Transverse colon (tissue), 4 donors: Measurements from ENCODE around the gene PCARE. TPM values are rescaled to one million over a fixed set of nuclear protein-coding genes. Genes with fewer than 3 reads are reported as not detected.

Source experiments
- DNase-seq: peaks from one replicate; pipeline ENCODE4 v3.0.0-alpha.2; 2019
- H3K27ac ChIP-seq, 4 donors: fragments of 200-600 bp; sonication (generic); 2 replicates each; pipeline ENCODE4 v1.5.1; 2016 to 2018; ENCODE audit warnings: inconsistent platforms in 4 of 4
- H3K27me3 ChIP-seq: fragments of 200-600 bp; sonication (generic); 2 replicates; pipeline ENCODE4 v1.5.1; 2017; ENCODE audit warnings: inconsistent platforms
- H3K36me3 ChIP-seq, 4 donors: fragments of 200-600 bp; sonication (generic); 2 replicates each; pipeline ENCODE4 v1.5.1; 2017 to 2019; ENCODE audit warnings: inconsistent platforms in 4 of 4
- H3K4me1 ChIP-seq, 4 donors: fragments of 200-600 bp; sonication (generic); 2 replicates each; pipeline ENCODE4 v1.5.1; 2017 to 2020; ENCODE audit warnings: inconsistent platforms in 4 of 4
- H3K4me3 ChIP-seq, 4 donors: fragments of 200-600 bp; sonication (generic); 1 replicate in 1 of 4; 2 replicates in 3 of 4; pipeline versions ENCODE4 v1.5.1 to v1.6.1; 2017 to 2019; ENCODE audit warnings: inconsistent platforms in 4 of 4
- H3K9me3 ChIP-seq, 2 donors: fragments of 200-600 bp; sonication (generic); 2 replicates each; pipeline ENCODE4 v1.5.1; 2017 to 2019; ENCODE audit warnings: inconsistent platforms in 2 of 2
- EP300 ChIP-seq: sonication (generic); formaldehyde crosslinking; IDR thresholded peaks from one replicate; pipeline ENCODE4 v1.6.1; 2017; ENCODE audit warnings: antibody characterized with exemption, low read depth
- POLR2A ChIP-seq: fragments of 450-650 bp; IDR thresholded peaks from one replicate; pipeline ENCODE4 v1.6.1; 2016; ENCODE audit warnings: antibody characterized with exemption, mild to moderate bottlenecking, moderate library complexity
- POLR2AphosphoS5 ChIP-seq, 3 donors: sonication (generic); formaldehyde crosslinking; IDR thresholded peaks; one replicate each; pipeline ENCODE4 v1.6.1; 2016; ENCODE audit warnings: antibody characterized with exemption in 3 of 3
- WGBS, 2 donors: methylation state at CpG; one replicate each; pipeline ENCODE4 v1.1.5; 2018; ENCODE audit warnings: low coverage in 1 of 2; 5-methylcytosine and 5-hydroxymethylcytosine counted together
- in situ Hi-C, 4 donors: fragments of 200-750 bp; cut with MboI; loops; one replicate each; pipeline versions ENCODE4 v1.15.0 to v1.15.1; 2017; ENCODE audit warnings: low sequenced_read_pairs in 3 of 4, low pct_ligation_motif_present in 1 of 4, low pct_unique_long_range_greater_than_20kb in 1 of 4
- intact Hi-C: fragments of 100-400 bp; cut with DNase I; formaldehyde crosslinking; loops from one replicate; pipeline ENCODE4 v1.15.1; 2023; ENCODE audit warnings: low total_unique reads
- total RNA-seq, 4 donors: library from RNA; depleted of rRNA; stranded (reverse); fragments of >200 nt; gene quantifications; one replicate each; pipeline ENCODE4 v1.1.0, GENCODE V29; 2016
- TF ChIP-seq, protein P1 (sequence below), 5 experiments: fragments of 200-600 bp in 3 of 5; fragments of 450-650 bp in 2 of 5; sonication (generic) in 3 of 5; IDR thresholded peaks; 1 replicate in 2 of 5; 2 replicates in 3 of 5; pipeline ENCODE4 v1.5.1; 2016 to 2017; ENCODE audit warnings: antibody characterized with exemption in 5 of 5, inconsistent platforms in 3 of 5, mild to moderate bottlenecking in 2 of 5, moderate library complexity in 1 of 5

PCARE gene
- total RNA-seq, 4 donors from 2014 or later, result under 0.01 TPM; not detected in 3

DNA sequence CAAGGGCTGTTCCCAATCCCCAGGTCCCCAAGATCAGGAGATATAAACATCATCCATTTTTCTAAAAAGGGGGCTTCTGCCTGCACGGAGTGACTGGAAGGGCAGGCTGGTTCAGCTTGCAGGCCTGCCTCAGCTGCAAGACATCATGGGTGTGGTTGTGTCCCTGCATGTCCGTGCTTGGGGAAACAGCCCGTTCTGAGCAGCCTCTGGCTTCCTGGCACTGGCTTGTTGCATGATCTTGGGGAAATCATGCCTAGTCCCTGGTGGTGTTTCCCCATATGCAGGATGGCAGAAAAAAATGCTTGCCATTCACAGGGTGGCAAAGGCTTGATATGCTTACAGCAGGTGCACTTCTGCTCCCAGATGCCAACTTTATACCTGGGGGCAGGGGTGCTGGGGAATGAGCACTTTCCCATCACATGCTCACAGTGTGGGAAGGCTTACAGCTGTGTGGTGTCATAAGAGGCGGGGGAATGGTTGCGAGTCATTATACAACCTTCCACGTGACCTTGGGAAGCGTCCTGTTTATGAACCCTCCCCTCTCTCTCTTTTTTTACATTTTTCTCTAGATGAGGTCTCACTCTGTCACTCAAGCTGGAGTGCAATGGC, 7.2 kb downstream of the PCARE start:
- no peak for TF ChIP-seq POLR2A
- no peak for TF ChIP-seq EP300
- TF ChIP-seq, protein P1, sequence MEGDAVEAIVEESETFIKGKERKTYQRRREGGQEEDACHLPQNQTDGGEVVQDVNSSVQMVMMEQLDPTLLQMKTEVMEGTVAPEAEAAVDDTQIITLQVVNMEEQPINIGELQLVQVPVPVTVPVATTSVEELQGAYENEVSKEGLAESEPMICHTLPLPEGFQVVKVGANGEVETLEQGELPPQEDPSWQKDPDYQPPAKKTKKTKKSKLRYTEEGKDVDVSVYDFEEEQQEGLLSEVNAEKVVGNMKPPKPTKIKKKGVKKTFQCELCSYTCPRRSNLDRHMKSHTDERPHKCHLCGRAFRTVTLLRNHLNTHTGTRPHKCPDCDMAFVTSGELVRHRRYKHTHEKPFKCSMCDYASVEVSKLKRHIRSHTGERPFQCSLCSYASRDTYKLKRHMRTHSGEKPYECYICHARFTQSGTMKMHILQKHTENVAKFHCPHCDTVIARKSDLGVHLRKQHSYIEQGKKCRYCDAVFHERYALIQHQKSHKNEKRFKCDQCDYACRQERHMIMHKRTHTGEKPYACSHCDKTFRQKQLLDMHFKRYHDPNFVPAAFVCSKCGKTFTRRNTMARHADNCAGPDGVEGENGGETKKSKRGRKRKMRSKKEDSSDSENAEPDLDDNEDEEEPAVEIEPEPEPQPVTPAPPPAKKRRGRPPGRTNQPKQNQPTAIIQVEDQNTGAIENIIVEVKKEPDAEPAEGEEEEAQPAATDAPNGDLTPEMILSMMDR (IDR thresholded peaks at IDR 0.05), result no peak
- no peak for TF ChIP-seq POLR2AphosphoS5 (IDR thresholded peaks at IDR 0.05)
- WGBS, 2 donors, result 17 to 62% methylated on average over 2 to 7 of the region's 7 CpGs
- Histone ChIP-seq H3K27me3 (no peaks in the 10 kb centered on the region), H3K27ac (peak overlapping the region in 1 of 4 donors; percentile 72), H3K9me3 (no peaks in the 10 kb centered on the region), H3K36me3 (no peaks in the 10 kb centered on the region), H3K4me3 (no peak overlapping the region), H3K4me1 (peaks cover 0 to 16% (median 2%) of the 10 kb centered on the region in 4 donors)
- in situ Hi-C loops, result no loop called here
- intact Hi-C loops, result no loop called here
- DNase-seq, result no peak

DNA sequence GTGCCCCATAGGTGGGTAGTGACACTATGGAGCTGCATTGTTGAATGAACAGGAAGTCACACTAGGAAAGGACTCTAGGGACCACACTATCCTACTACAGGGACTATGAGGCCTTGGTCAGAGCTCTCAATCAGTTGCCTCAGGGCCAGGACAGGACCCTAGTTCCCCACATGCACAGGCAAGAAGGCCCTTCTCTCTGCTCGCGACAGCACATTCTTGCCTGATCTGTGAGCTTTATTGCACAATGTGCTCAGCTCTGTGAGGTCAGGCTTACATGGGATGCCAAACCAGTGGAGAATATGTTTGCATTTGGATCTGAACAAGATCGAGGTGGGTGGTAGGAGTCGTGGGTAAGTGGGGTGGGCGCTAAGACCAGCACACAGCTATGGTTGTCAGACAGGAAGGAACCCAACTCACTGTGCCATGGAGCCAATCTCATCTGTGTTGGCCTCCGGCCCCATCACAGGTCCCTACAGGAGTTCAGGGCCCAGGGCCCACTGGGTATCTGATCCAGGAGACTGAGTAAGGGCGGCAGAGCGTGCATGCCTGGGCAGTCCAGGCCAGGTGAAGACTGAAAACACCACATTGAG, 8.0 kb downstream of the PCARE start:
- H3K27me3 ChIP-seq, result no peaks in the 10 kb centered on the region
- no peaks in the 10 kb centered on the region for H3K9me3 ChIP-seq
- intact Hi-C loops (no loop called here), in situ Hi-C loops (no loop called here)
- no peaks in the 10 kb centered on the region for H3K36me3 ChIP-seq
- TF ChIP-seq POLR2A (no peak), POLR2AphosphoS5 (IDR thresholded peaks at IDR 0.05) (no peak)
- TF ChIP-seq, protein P1 (IDR thresholded peaks at IDR 0.05), result no peak
- no peak overlapping the region for H3K4me3 ChIP-seq
- 83 to 100% methylated on average over 2 to 8 of the region's 8 CpGs for WGBS, 2 donors
- peaks cover 0 to 16% (median 2%) of the 10 kb centered on the region in 4 donors for H3K4me1 ChIP-seq
- H3K27ac ChIP-seq, result peak overlapping the region in 1 of 4 donors; percentile 72
- DNase-seq, result no peak

DNA sequence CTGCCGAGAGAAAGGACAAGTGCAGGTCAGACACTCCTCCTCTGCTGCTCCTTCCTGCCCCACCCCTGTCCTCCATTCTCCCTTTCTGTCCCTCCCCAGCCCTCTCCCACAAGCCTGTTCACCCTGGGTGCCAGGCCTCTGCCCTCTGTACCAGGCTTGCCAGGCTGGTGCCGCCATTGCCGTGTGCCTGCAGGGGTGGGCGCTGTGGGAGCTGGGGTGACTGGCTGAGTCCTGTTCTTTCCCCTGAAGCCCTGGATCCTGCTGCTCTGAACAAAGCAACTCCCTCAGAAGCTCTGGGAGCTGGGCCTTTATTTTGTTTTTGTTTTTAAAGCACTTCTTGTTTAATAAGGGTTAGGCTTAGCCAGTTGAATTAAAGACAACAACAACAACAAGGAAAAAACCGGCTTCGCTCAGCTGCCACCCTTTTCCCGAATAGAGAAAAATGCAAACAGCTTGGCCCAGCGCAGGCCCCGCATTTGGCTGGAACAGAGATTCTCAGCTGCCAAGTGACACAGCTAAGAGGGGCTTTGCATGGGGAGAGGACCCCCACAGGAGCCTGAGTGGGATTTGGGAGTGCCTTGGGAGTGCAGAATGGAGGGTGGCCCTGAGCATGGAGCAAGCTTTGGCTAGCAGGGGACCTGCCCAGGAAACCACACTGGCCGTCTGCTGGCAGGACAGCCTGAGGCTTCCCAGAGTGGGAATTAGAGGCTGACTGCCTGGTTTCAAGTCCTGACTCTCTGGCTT, 9.1 kb downstream of the PCARE start:
- no peaks in the 10 kb centered on the region for H3K36me3 ChIP-seq
- WGBS, 2 donors, result 76 to 88% methylated on average over 3 to 10 of the region's 10 CpGs
- H3K4me3 ChIP-seq, result no peak overlapping the region
- no peak for DNase-seq
- in situ Hi-C loops, result no loop called here
- no peaks in the 10 kb centered on the region for H3K9me3 ChIP-seq
- intact Hi-C loops, result no loop called here
- peak overlapping the region; percentile 42 to 72 (median 56) for H3K27ac ChIP-seq
- peaks cover 0 to 16% (median 2%) of the 10 kb centered on the region in 4 donors for H3K4me1 ChIP-seq
- TF ChIP-seq, protein P1 (IDR thresholded peaks at IDR 0.05), result no peak
- TF ChIP-seq POLR2AphosphoS5 (IDR thresholded peaks at IDR 0.05) (no peak), EP300 (no peak)
- H3K27me3 ChIP-seq, result no peaks in the 10 kb centered on the region

DNA sequence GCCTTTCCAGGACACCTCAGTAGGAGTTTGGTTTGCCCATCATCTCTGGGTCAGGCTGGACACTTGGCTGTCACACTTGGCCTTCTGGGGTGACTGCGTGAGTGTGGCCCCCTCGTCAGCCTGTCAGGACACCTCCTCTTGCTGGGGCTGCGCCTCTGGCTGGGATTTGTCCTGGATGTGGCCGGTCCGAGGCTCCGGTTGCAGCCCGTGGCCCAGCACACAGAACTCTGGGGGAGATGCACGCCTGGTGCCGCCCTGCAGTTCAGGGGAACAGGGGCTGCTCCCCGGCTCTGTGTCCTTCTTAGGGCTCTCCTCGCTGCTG, 9.6 kb downstream of the PCARE start:
- Histone ChIP-seq H3K36me3 (no peaks in the 10 kb centered on the region), H3K4me3 (no peak overlapping the region), H3K9me3 (no peaks in the 10 kb centered on the region), H3K27ac (peak overlapping the region; percentile 42 to 72 (median 56)), H3K27me3 (no peaks in the 10 kb centered on the region), H3K4me1 (peaks cover 0 to 16% (median 2%) of the 10 kb centered on the region in 4 donors)
- TF ChIP-seq EP300 (no peak), POLR2AphosphoS5 (IDR thresholded peaks at IDR 0.05) (no peak), POLR2A (no peak)
- TF ChIP-seq, protein P1 (IDR thresholded peaks at IDR 0.05), result no peak
- in situ Hi-C loops, result no loop called here
- intact Hi-C loops, result no loop called here
- no peak for DNase-seq
- WGBS, 2 donors, result 84% methylated on average over 11 of the region's 11 CpGs; no CpG with 5 or more reads in 1 of the 2 donors
